PC-3 (cell line): Measurements from ENCODE around the gene NUDT8. TPM values are rescaled to one million over a fixed set of nuclear protein-coding genes. Genes with fewer than 3 reads are reported as not detected.

ENCODE experiments used
- ATAC-seq: fragments of 200-7000 bp; cut with Tn5 transposase; 2 replicates; pipeline ENCODE4 v1.9.1; 2020; ENCODE audit warnings: mild to moderate bottlenecking, moderate library complexity
- BruUV-seq: library from RNA; stranded (reverse); fragments of 400-500 nt; replicated peaks from 2 replicates; lab custom pipeline; 2021; lab: Mats Ljungman, UMichigan
- CTCF ChIA-PET: fragments of 300-600 bp; sonication (Branson Sonifier 250); formaldehyde crosslinking; loops from one replicate; lab custom pipeline; 2022; ENCODE audit warnings: antibody characterized with exemption; lab: Charles Lee
- POLR2A ChIA-PET: fragments of 300-600 bp; sonication (Branson Sonifier 250); formaldehyde crosslinking; loops from one replicate; lab custom pipeline; 2022; ENCODE audit warnings: antibody characterized with exemption; ENCODE audit not compliant: unreplicated experiment; lab: Charles Lee
- DNase-seq: peaks from one replicate; pipeline ENCODE4 v3.0.0-alpha.2; 2015
- H2AFZ ChIP-seq: fragments of 300-600 bp; sonication (generic); 2 replicates; pipeline ENCODE4 v1.6.0; 2016; ENCODE audit warnings: antibody characterized with exemption, low read length
- H3F3A ChIP-seq: fragments of 300-600 bp; sonication (generic); one replicate; pipeline ENCODE4 v1.6.0; 2017; ENCODE audit warnings: antibody characterized with exemption, low read length, control low read depth, mild to moderate bottlenecking; ENCODE audit not compliant: unreplicated experiment
- H3K27ac ChIP-seq: fragments of 300-600 bp; sonication (generic); 2 replicates; pipeline ENCODE4 v1.5.1; 2016; ENCODE audit warnings: mild to moderate bottlenecking, low read length
- H3K27me3 ChIP-seq: fragments of 300-600 bp; sonication (generic); 2 replicates; pipeline ENCODE4 v1.6.1; 2016; ENCODE audit warnings: low read length, mixed read lengths
- H3K36me3 ChIP-seq: fragments of 300-600 bp; sonication (generic); 2 replicates; pipeline ENCODE4 v1.6.1; 2016; ENCODE audit warnings: low read depth, mixed run types, low read length, mixed read lengths
- H3K4me1 ChIP-seq: fragments of 300-600 bp; sonication (generic); 2 replicates; pipeline ENCODE4 v1.5.1; 2016; ENCODE audit warnings: low read length; ENCODE audit not compliant: insufficient read depth
- H3K4me2 ChIP-seq: fragments of 300-600 bp; sonication (generic); 2 replicates; pipeline ENCODE4 v1.6.0; 2016; ENCODE audit warnings: low read length
- H3K4me3 ChIP-seq: fragments of 300-600 bp; sonication (generic); 2 replicates; pipeline ENCODE4 v1.5.1; 2016; ENCODE audit warnings: mild to moderate bottlenecking, low read length, mixed read lengths
- H3K79me2 ChIP-seq: fragments of 300-600 bp; sonication (generic); 2 replicates; pipeline ENCODE4 v1.6.1; 2017; ENCODE audit warnings: low read length, mixed read lengths
- H3K9ac ChIP-seq: fragments of 300-600 bp; sonication (generic); 2 replicates; pipeline ENCODE4 v1.6.0; 2016; ENCODE audit warnings: mild to moderate bottlenecking, low read length
- H3K9me2 ChIP-seq: fragments of 300-600 bp; sonication (generic); replicated peaks from 2 replicates; pipeline ENCODE4 v1.6.1; 2016; ENCODE audit warnings: mixed run types, low read length, mixed read lengths
- H3K9me3 ChIP-seq: fragments of 300-600 bp; sonication (generic); 2 replicates; pipeline ENCODE4 v1.6.1; 2016; ENCODE audit warnings: low read length, mixed read lengths
- H4K20me1 ChIP-seq: fragments of 300-600 bp; sonication (generic); 2 replicates; pipeline ENCODE4 v1.6.1; 2016; ENCODE audit warnings: low read length, mixed read lengths
- EZH2 ChIP-seq: fragments of 300-600 bp; sonication (generic); IDR thresholded peaks from one replicate; pipeline ENCODE4 v1.6.1; 2017; ENCODE audit warnings: antibody characterized with exemption, mild to moderate bottlenecking, low read length; ENCODE audit not compliant: unreplicated experiment
- EZH2phosphoT487 ChIP-seq: fragments of 300-600 bp; sonication (generic); IDR thresholded peaks from 2 replicates; pipeline ENCODE4 v1.6.1; 2018; ENCODE audit warnings: mild to moderate bottlenecking, antibody characterized with exemption, low read length, borderline replicate concordance
- intact Hi-C: fragments of 100-400 bp; cut with micrococcal nuclease; formaldehyde crosslinking; loops from 2 replicates; pipeline ENCODE4 v1.9.0; 2023
- total RNA-seq: library from RNA; depleted of rRNA; stranded (reverse); fragments of >200 nt; gene quantifications from 2 replicates; pipeline ENCODE4 v1.2.3, GENCODE V29; 2014
- TF ChIP-seq, protein P1 (sequence below): fragments of 300-600 bp; sonication (generic); conservative IDR thresholded peaks from 2 replicates; pipeline ENCODE4 v1.5.1; 2017; ENCODE audit warnings: antibody characterized with exemption, low read depth, mild to moderate bottlenecking, low read length

NUDT8 gene
- total RNA-seq, 1 experiment from 2014 or later, result 50.6 TPM

DNA sequence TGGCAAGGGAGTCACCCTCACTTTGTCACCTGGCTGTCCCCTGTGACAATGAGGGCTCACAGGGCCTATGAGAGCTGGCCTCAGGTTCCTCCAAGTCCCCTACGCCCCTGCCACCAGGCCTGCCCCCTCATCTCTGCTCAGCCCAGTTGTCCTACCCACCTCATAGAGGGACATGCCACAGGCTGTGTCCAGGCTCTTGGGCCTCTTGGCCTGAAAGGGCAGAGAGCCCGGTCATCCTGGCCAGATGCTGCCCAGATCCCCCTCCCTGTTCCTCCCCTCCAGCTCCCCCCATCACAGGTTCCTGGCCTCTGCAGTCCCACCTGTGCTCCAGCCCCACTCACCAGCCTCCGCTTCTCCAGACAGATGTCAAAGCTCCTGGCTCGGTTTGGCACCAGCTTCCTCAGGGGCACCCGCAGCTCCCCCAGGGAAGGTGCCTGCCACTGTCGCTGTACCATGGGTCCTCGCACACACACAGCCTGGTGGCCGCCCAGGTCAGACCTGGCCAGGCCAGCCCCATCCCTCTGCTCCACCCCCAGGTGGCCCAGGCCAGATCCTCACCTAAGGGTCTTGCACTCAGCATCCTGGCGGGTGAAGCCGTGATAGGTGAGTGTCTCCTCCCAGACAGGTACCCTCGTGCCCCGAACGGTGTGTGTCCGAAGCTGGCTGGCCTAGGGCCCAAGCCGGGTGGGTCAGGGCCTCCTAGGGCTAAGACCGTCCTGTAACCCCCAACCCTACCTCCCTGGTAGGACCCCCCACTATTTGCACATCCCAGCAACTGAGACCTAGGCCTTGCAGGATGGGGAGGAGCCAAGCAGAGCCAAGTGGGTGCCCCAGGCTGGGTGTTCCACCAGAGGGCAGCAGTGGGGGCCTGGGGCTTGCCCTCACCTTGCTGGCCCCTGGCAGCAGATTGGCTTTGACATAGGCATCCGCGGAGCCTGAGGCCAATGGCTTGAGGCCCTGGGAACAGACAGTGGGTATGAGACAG lies 14.7 kb downstream of the NUDT8 start:
- DNase-seq (peak; percentile 62), ATAC-seq (peak; percentile 65)
- no TSS peak for BruUV-seq
- Histone ChIP-seq H3K4me1 (no peaks in the 10 kb centered on the region), H3K4me2 (no peak overlapping the region), H3K27me3 (no peaks in the 10 kb centered on the region), H3K9me2 (no peaks in the 10 kb centered on the region), H2AFZ (no peak overlapping the region), H3K9ac (no peak overlapping the region), H3K4me3 (no peak overlapping the region), H3K9me3 (no peaks in the 10 kb centered on the region), H3K36me3 (peaks cover 13% of the 10 kb centered on the region), H3F3A (no peaks in the 10 kb centered on the region), H3K27ac (no peak overlapping the region), H4K20me1 (no peaks in the 10 kb centered on the region), H3K79me2 (no peaks in the 10 kb centered on the region)
- POLR2A ChIA-PET, result interaction anchor here (0.6 kb wide), 1 partner anchor 1302 kb away, joined by 4 read pairs; no protein-coding TSS in a partner anchor
- CTCF ChIA-PET, result interaction anchor here (0.8 to 1.1 kb wide), 4 partner anchors 15 to 43 kb away, joined by 3 to 7 read pairs (median 3); partner anchors contain the start of genes GSTP1 and NUDT8
- intact Hi-C loops, result no loop called here
- no peak for TF ChIP-seq EZH2phosphoT487
- TF ChIP-seq, protein P1, sequence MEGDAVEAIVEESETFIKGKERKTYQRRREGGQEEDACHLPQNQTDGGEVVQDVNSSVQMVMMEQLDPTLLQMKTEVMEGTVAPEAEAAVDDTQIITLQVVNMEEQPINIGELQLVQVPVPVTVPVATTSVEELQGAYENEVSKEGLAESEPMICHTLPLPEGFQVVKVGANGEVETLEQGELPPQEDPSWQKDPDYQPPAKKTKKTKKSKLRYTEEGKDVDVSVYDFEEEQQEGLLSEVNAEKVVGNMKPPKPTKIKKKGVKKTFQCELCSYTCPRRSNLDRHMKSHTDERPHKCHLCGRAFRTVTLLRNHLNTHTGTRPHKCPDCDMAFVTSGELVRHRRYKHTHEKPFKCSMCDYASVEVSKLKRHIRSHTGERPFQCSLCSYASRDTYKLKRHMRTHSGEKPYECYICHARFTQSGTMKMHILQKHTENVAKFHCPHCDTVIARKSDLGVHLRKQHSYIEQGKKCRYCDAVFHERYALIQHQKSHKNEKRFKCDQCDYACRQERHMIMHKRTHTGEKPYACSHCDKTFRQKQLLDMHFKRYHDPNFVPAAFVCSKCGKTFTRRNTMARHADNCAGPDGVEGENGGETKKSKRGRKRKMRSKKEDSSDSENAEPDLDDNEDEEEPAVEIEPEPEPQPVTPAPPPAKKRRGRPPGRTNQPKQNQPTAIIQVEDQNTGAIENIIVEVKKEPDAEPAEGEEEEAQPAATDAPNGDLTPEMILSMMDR, result peak; percentile 79

DNA sequence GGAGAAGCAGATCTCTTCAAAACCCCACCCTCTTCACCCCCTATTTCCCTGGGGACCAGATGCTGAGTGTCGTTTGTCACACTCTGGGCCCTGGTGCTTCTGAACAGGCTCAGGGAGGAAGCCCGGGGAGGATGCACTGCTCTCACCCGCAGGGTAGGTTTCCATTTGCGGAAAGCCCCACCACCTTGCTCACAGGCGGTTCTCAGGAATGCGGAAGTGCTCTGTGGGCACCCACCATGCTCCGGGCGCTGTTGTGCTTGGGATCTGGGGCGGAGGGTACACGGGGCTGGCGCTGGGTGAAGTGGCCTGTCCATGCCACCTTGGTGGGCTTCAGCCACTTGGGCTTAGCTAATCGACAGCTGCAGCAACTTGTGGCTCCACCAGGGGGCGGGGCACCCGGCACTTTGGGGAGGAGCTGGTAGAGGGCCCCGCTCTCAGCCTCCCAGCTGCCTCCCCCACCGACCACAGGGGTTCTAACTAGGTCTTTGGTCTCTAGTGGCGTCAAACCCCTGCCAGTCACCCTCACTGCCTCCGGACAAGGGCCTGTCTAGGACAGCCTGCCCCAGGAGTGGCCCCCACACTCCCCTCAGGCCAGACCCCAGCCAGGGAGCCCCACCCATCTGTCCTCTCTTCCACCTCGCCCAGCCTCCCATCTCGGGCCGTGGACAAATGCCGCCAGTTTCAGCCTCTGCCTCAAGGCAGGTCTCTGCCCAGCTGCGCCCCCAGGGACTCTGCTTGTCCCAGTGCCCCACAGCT lies 15.6 kb downstream of the NUDT8 start:
- Histone ChIP-seq H3K27ac (no peak overlapping the region), H3K79me2 (no peaks in the 10 kb centered on the region), H2AFZ (no peak overlapping the region), H4K20me1 (no peaks in the 10 kb centered on the region), H3K4me3 (no peak overlapping the region), H3K27me3 (no peaks in the 10 kb centered on the region), H3K36me3 (peaks cover 18% of the 10 kb centered on the region), H3K4me1 (no peaks in the 10 kb centered on the region), H3K9me2 (no peaks in the 10 kb centered on the region), H3K9ac (no peak overlapping the region), H3K4me2 (no peak overlapping the region), H3K9me3 (no peaks in the 10 kb centered on the region), H3F3A (no peaks in the 10 kb centered on the region)
- POLR2A ChIA-PET, result no interaction called here
- intact Hi-C loops, result no loop called here
- DNase-seq (peak; percentile 53), ATAC-seq (peak; percentile 55)
- CTCF ChIA-PET, result interaction anchor here (0.6 to 1.1 kb wide), 6 partner anchors 16 to 44 kb away, joined by 3 to 7 read pairs (median 3); partner anchors contain the start of genes GSTP1 and NUDT8
- TF ChIP-seq EZH2 (no peak), EZH2phosphoT487 (no peak)
- TF ChIP-seq, protein P1, result peak; percentile 79
- BruUV-seq, result no TSS peak
